Upper lobe of left lung (tissue), 6 donors: ENCODE measurements around the gene TASP1. TPM values are rescaled to one million over a fixed set of nuclear protein-coding genes. Genes with fewer than 3 reads are reported as not detected.
"Not testable (repeated sequence)": the region's sequence is repeated elsewhere in the genome, so short reads cannot be mapped to it uniquely, and the experiment has no call there.

Experiments
- ATAC-seq, 2 donors: fragments of 200-7000 bp; cut with Tn5 transposase; one replicate each; pipeline ENCODE4 v1.9.1; 2022; ENCODE audit warnings: mild to moderate bottlenecking in 2 of 2, moderate library complexity in 2 of 2; ENCODE audit not compliant: low FRiP score in 2 of 2
- DNase-seq, 2 donors: peaks; one replicate each; pipeline ENCODE4 v3.0.0-alpha.2; 2019 to 2020
- H3K27ac ChIP-seq, 4 donors: fragments of 200-600 bp; sonication (generic); one replicate each; pipeline ENCODE4 v1.5.1; 2016 to 2019
- H3K27me3 ChIP-seq, 4 donors: fragments of 200-600 bp; sonication (generic); one replicate each; pipeline ENCODE4 v1.5.1; 2017 to 2019
- H3K36me3 ChIP-seq, 4 donors: fragments of 200-600 bp; sonication (generic); one replicate each; pipeline ENCODE4 v1.5.1; 2016 to 2019
- H3K4me1 ChIP-seq, 4 donors: fragments of 200-600 bp; sonication (generic); one replicate each; pipeline ENCODE4 v1.5.1; 2018 to 2019
- H3K4me3 ChIP-seq, 4 donors: fragments of 200-600 bp; sonication (generic); one replicate each; pipeline ENCODE4 v1.5.1; 2017 to 2019; ENCODE audit warnings: mild to moderate bottlenecking in 2 of 4, moderate library complexity in 1 of 4
- H3K9me3 ChIP-seq, 4 donors: fragments of 200-600 bp; sonication (generic); one replicate each; pipeline ENCODE4 v1.5.1; 2018 to 2019
- CTCF ChIP-seq, 6 experiments: fragments of 450-650 bp in 4 of 6; fragments of 200-600 bp in 2 of 6; sonication (generic) in 2 of 6; IDR thresholded peaks; one replicate each; pipeline ENCODE4 v1.5.1; 2016 to 2019; ENCODE audit warnings: antibody characterized with exemption in 6 of 6
- EP300 ChIP-seq, 4 donors: sonication (generic); formaldehyde crosslinking; IDR thresholded peaks; one replicate each; pipeline ENCODE4 v1.5.1; 2017; ENCODE audit warnings: antibody characterized with exemption in 4 of 4, control low read depth in 2 of 4
- POLR2A ChIP-seq, 4 donors: fragments of 450-650 bp; IDR thresholded peaks; one replicate each; pipeline ENCODE4 v1.5.1; 2016 to 2017; ENCODE audit warnings: antibody characterized with exemption in 4 of 4, mild to moderate bottlenecking in 2 of 4
- POLR2AphosphoS5 ChIP-seq, 2 donors: sonication (generic); formaldehyde crosslinking; IDR thresholded peaks; one replicate each; pipeline ENCODE4 v1.5.1; 2017; ENCODE audit warnings: antibody characterized with exemption in 2 of 2
- WGBS, 2 donors: methylation state at CpG; one replicate each; pipeline ENCODE4 v1.1.5; 2017 to 2018; 5-methylcytosine and 5-hydroxymethylcytosine counted together
- total RNA-seq, 6 donors: library from RNA; depleted of rRNA in 4 of 6; stranded (reverse); fragments of >200 nt in 4 of 6; gene quantifications; one replicate each; pipeline versions ENCODE4 v1.1.0 to v1.2.1, GENCODE V29; 2016 to 2021
- donor health status: DM: no; HTN: no; CAD: no; lungs with moderate emphysema.
- donor health status: DM: no; HTN: yes; CAD: no; lungs with severe emphysema.

Gene TASP1
- total RNA-seq, 6 donors from 2014 or later = 12.4 to 21.1 (median 14.0) TPM

- Histone ChIP-seq H3K9me3 (no peaks in the 10 kb centered on the region), H3K27me3 (no peaks in the 10 kb centered on the region), H3K36me3 (peaks cover 0 to 4% (median 0%) of the 10 kb centered on the region in 4 donors), H3K4me1 (no peaks in the 10 kb centered on the region), H3K4me3 (no peak overlapping the region), H3K27ac (no peak overlapping the region)
- ATAC-seq (no peak), DNase-seq (no peak)
- 96% methylated on average over 5 of the region's 5 CpGs for WGBS, 2 donors
- TF ChIP-seq POLR2AphosphoS5 (IDR thresholded peaks at IDR 0.05) = no peak
- no peak for TF ChIP-seq POLR2A (IDR thresholded peaks at IDR 0.05)
- TF ChIP-seq EP300 (IDR thresholded peaks at IDR 0.05) = no peak
- no peak for TF ChIP-seq CTCF (IDR thresholded peaks at IDR 0.05)
Observed at GRCh38 chr20:13392391-13392790, 246.3 kb downstream of the TASP1 start.

- no peaks in the 10 kb centered on the region for H3K9me3 ChIP-seq
- peaks cover 0 to 9% (median 0%) of the 10 kb centered on the region in 4 donors for H3K36me3 ChIP-seq
- ATAC-seq = no peak
- no peak overlapping the region for H3K27ac ChIP-seq
- WGBS, 2 donors = 89 to 92% methylated on average over 3 of the region's 3 CpGs
- no peak for DNase-seq
- no peak for TF ChIP-seq EP300 (IDR thresholded peaks at IDR 0.05)
- no peak overlapping the region for H3K4me3 ChIP-seq
- no peaks in the 10 kb centered on the region for H3K27me3 ChIP-seq
- no peaks in the 10 kb centered on the region for H3K4me1 ChIP-seq
Observed at GRCh38 chr20:13389115-13389514, 249.6 kb downstream of the TASP1 start.

GRCh38 chr20:13384132-13384531 lies 254.6 kb downstream of the TASP1 start:
- DNase-seq (no peak), ATAC-seq (no peak)
- Histone ChIP-seq H3K9me3 (no peaks in the 10 kb centered on the region), H3K4me3 (no peak overlapping the region), H3K27me3 (no peaks in the 10 kb centered on the region), H3K36me3 (peaks cover 0 to 9% (median 0%) of the 10 kb centered on the region in 4 donors), H3K27ac (no peak overlapping the region), H3K4me1 (no peaks in the 10 kb centered on the region)
- TF ChIP-seq POLR2A (IDR thresholded peaks at IDR 0.05) (no peak), EP300 (IDR thresholded peaks at IDR 0.05) (no peak), POLR2AphosphoS5 (IDR thresholded peaks at IDR 0.05) (no peak), CTCF (IDR thresholded peaks at IDR 0.05) (no peak)
- 94 to 97% methylated on average over 2 of the region's 2 CpGs for WGBS, 2 donors

- peaks cover 0 to 9% (median 0%) of the 10 kb centered on the region in 4 donors for H3K36me3 ChIP-seq
- DNase-seq = no peak
- no peaks in the 10 kb centered on the region for H3K27me3 ChIP-seq
- no peak overlapping the region for H3K27ac ChIP-seq
- ATAC-seq = no peak
- no peaks in the 10 kb centered on the region for H3K9me3 ChIP-seq
- no peaks in the 10 kb centered on the region for H3K4me1 ChIP-seq
- TF ChIP-seq EP300 (IDR thresholded peaks at IDR 0.05) (no peak), CTCF (IDR thresholded peaks at IDR 0.05) (no peak), POLR2A (IDR thresholded peaks at IDR 0.05) (no peak), POLR2AphosphoS5 (IDR thresholded peaks at IDR 0.05) (no peak)
- H3K4me3 ChIP-seq = no peak overlapping the region
- 76 to 77% methylated on average over 3 of the region's 3 CpGs for whole genome bisulfite sequencing, 2 donors
Observed at GRCh38 chr20:13382786-13383185, 255.9 kb downstream of the TASP1 start.

- H3K27me3 ChIP-seq, H3K36me3 ChIP-seq, DNase-seq, H3K4me3 ChIP-seq, H3K4me1 ChIP-seq, H3K27ac ChIP-seq, H3K9me3 ChIP-seq, ATAC-seq: not testable (repeated sequence)
- 86 to 88% methylated on average over 6 to 11 of the region's 11 CpGs for WGBS, 2 donors
Observed at GRCh38 chr20:13380497-13381229, 258.1 kb downstream of the TASP1 start.

- TF ChIP-seq POLR2A (IDR thresholded peaks at IDR 0.05) (no peak), CTCF (IDR thresholded peaks at IDR 0.05) (no peak), EP300 (IDR thresholded peaks at IDR 0.05) (no peak), POLR2AphosphoS5 (IDR thresholded peaks at IDR 0.05) (no peak)
- DNase-seq (no peak), ATAC-seq (no peak)
- H3K27me3 ChIP-seq = no peaks in the 10 kb centered on the region
- H3K4me3 ChIP-seq = no peak overlapping the region
- peaks cover 0 to 21% (median 8%) of the 10 kb centered on the region in 4 donors for H3K9me3 ChIP-seq
- no peak overlapping the region for H3K27ac ChIP-seq
- no peaks in the 10 kb centered on the region for H3K4me1 ChIP-seq
- H3K36me3 ChIP-seq = no peaks in the 10 kb centered on the region
Observed at GRCh38 chr20:13373400-13373799, 265.3 kb downstream of the TASP1 start.
